HL-60 (cell line): ENCODE measurements around the gene TLR3.

Experiments
- DNase-seq, 2 experiments: peaks; one replicate each; pipeline ENCODE4 v3.0.0-alpha.2; 2010 to 2020; ENCODE audit warnings: low read depth in 1 of 2, low spot score in 1 of 2
- H3K27ac ChIP-seq: fragments of 250-450 bp; sonication (Bioruptor Pico); replicated peaks from 2 replicates; pipeline ENCODE4 v1.5.1; 2020; ENCODE audit warnings: mild to moderate bottlenecking, moderate library complexity
- H3K27me3 ChIP-seq: fragments of 250-450 bp; sonication (Bioruptor Pico); 2 replicates; pipeline ENCODE4 v1.5.1; 2021; ENCODE audit warnings: mild to moderate bottlenecking, moderate library complexity; ENCODE audit not compliant: insufficient read depth, poor library complexity, severe bottlenecking
- H3K4me3 ChIP-seq: replicated peaks from 2 replicates; pipeline ENCODE4 v1.5.1; 2011; ENCODE audit warnings: mild to moderate bottlenecking, control low read depth, low read length; ENCODE audit not compliant: insufficient read depth
- GABPA ChIP-seq: IDR thresholded peaks from 2 replicates; pipeline ENCODE4 v1.6.1; 2012; ENCODE audit warnings: low read depth
- POLR2AphosphoS5 ChIP-seq: IDR thresholded peaks from 2 replicates; pipeline ENCODE4 v1.6.1; 2012; ENCODE audit warnings: low read depth
- SPI1 ChIP-seq: IDR thresholded peaks from 2 replicates; pipeline ENCODE4 v1.6.1; 2012; ENCODE audit warnings: low read depth, mild to moderate bottlenecking, borderline replicate concordance
- TF ChIP-seq, protein P1 (sequence below): IDR thresholded peaks from 2 replicates; pipeline ENCODE4 v1.6.1; 2012; ENCODE audit warnings: low read depth; ENCODE audit not compliant: insufficient replicate concordance
- TF ChIP-seq, protein P2 (sequence below): IDR thresholded peaks from one replicate; pipeline ENCODE4 v1.5.1; 2011; ENCODE audit warnings: low read length, control low read depth, inconsistent platforms; ENCODE audit not compliant: insufficient read depth

Gene TLR3

DNA sequence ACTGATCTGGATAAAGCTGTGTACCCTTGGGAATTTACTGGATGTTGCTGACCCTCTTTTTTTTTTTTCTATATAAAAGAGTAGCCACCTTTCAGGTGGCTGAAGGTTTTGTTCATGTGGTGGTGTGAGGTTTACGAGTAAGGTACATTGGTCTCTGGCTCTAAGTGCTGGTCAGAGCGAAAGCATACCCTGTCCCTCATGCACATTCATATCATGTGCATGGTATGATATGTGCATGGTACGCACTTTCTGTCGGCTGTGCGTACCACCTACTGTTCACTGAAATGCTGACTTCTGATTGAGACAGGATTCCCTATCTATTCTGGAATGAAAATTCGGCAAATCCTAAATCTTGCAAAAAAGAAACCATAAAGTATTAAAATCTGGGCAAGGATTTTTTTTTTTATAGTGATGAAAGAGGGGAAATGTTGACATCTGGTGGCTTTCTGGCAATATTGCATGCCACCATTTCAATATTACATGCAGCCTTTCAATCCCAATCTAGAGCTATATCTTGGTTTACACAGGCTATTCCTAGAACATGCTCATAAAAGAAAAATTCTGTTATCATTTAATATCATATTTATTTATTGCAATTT lies 68.3 kb downstream of the TLR3 start:
- DNase-seq: no peak
- no peak for TF ChIP-seq GABPA
- TF ChIP-seq SPI1: no peak
- TF ChIP-seq, protein P1, sequence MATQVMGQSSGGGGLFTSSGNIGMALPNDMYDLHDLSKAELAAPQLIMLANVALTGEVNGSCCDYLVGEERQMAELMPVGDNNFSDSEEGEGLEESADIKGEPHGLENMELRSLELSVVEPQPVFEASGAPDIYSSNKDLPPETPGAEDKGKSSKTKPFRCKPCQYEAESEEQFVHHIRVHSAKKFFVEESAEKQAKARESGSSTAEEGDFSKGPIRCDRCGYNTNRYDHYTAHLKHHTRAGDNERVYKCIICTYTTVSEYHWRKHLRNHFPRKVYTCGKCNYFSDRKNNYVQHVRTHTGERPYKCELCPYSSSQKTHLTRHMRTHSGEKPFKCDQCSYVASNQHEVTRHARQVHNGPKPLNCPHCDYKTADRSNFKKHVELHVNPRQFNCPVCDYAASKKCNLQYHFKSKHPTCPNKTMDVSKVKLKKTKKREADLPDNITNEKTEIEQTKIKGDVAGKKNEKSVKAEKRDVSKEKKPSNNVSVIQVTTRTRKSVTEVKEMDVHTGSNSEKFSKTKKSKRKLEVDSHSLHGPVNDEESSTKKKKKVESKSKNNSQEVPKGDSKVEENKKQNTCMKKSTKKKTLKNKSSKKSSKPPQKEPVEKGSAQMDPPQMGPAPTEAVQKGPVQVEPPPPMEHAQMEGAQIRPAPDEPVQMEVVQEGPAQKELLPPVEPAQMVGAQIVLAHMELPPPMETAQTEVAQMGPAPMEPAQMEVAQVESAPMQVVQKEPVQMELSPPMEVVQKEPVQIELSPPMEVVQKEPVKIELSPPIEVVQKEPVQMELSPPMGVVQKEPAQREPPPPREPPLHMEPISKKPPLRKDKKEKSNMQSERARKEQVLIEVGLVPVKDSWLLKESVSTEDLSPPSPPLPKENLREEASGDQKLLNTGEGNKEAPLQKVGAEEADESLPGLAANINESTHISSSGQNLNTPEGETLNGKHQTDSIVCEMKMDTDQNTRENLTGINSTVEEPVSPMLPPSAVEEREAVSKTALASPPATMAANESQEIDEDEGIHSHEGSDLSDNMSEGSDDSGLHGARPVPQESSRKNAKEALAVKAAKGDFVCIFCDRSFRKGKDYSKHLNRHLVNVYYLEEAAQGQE: no peak
- no peak for TF ChIP-seq POLR2AphosphoS5
- TF ChIP-seq, protein P2, sequence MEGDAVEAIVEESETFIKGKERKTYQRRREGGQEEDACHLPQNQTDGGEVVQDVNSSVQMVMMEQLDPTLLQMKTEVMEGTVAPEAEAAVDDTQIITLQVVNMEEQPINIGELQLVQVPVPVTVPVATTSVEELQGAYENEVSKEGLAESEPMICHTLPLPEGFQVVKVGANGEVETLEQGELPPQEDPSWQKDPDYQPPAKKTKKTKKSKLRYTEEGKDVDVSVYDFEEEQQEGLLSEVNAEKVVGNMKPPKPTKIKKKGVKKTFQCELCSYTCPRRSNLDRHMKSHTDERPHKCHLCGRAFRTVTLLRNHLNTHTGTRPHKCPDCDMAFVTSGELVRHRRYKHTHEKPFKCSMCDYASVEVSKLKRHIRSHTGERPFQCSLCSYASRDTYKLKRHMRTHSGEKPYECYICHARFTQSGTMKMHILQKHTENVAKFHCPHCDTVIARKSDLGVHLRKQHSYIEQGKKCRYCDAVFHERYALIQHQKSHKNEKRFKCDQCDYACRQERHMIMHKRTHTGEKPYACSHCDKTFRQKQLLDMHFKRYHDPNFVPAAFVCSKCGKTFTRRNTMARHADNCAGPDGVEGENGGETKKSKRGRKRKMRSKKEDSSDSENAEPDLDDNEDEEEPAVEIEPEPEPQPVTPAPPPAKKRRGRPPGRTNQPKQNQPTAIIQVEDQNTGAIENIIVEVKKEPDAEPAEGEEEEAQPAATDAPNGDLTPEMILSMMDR: peak; percentile 15
- H3K27me3 ChIP-seq: peaks cover 2% of the 10 kb centered on the region
- H3K4me3 ChIP-seq: no peak overlapping the region
- H3K27ac ChIP-seq: no peak overlapping the region
